GM23248 (cell line): ENCODE results near the gene STAP1. TPM values are rescaled to one million over a fixed set of nuclear protein-coding genes. Genes with fewer than 3 reads are reported as not detected.

Source experiments
- DNase-seq: peaks from one replicate; pipeline ENCODE4 v3.0.0-alpha.2; 2015
- H2AFZ ChIP-seq: fragments of 200-600 bp; sonication (generic); 2 replicates; pipeline ENCODE4 v1.6.1; 2016; ENCODE audit warnings: antibody characterized with exemption
- H3F3A ChIP-seq: fragments of 200-600 bp; sonication (generic); 2 replicates; pipeline ENCODE4 v1.6.1; 2016; ENCODE audit warnings: mild to moderate bottlenecking, antibody characterized with exemption, mixed run types; ENCODE audit not compliant: insufficient read depth
- H3K27ac ChIP-seq: fragments of 200-600 bp; sonication (generic); 2 replicates; pipeline ENCODE4 v1.5.1; 2016; ENCODE audit warnings: mild to moderate bottlenecking
- H3K27me3 ChIP-seq: fragments of 200-600 bp; sonication (generic); replicated peaks from 2 replicates; pipeline ENCODE4 v1.6.1; 2016; ENCODE audit warnings: mild to moderate bottlenecking; ENCODE audit not compliant: insufficient read depth
- H3K36me3 ChIP-seq: fragments of 200-600 bp; sonication (generic); 2 replicates; pipeline ENCODE4 v1.6.1; 2016; ENCODE audit warnings: low read depth, mild to moderate bottlenecking
- H3K4me1 ChIP-seq: fragments of 200-600 bp; sonication (generic); 2 replicates; pipeline ENCODE4 v1.6.1; 2016; ENCODE audit warnings: mild to moderate bottlenecking; ENCODE audit not compliant: insufficient read depth
- H3K4me2 ChIP-seq: fragments of 200-600 bp; sonication (generic); one replicate; pipeline ENCODE4 v1.6.1; 2016; ENCODE audit warnings: mild to moderate bottlenecking; ENCODE audit not compliant: unreplicated experiment
- H3K4me3 ChIP-seq: fragments of 200-600 bp; sonication (generic); 2 replicates; pipeline ENCODE4 v1.5.1; 2016; ENCODE audit warnings: mild to moderate bottlenecking
- H3K79me2 ChIP-seq: fragments of 200-600 bp; sonication (generic); 2 replicates; pipeline ENCODE4 v1.6.1; 2016; ENCODE audit warnings: mild to moderate bottlenecking; ENCODE audit not compliant: insufficient read depth
- H3K9ac ChIP-seq: fragments of 200-600 bp; sonication (generic); 2 replicates; pipeline ENCODE4 v1.6.1; 2016; ENCODE audit warnings: mild to moderate bottlenecking
- H3K9me2 ChIP-seq: fragments of 200-600 bp; sonication (generic); 2 replicates; pipeline ENCODE4 v1.6.1; 2016; ENCODE audit warnings: mixed run types, mild to moderate bottlenecking, moderate library complexity; ENCODE audit not compliant: insufficient read depth
- H3K9me3 ChIP-seq: fragments of 200-600 bp; sonication (generic); one replicate; pipeline ENCODE4 v1.6.1; 2017; ENCODE audit warnings: low read depth
- H4K20me1 ChIP-seq: fragments of 200-600 bp; sonication (generic); 2 replicates; pipeline ENCODE4 v1.6.0; 2016; ENCODE audit not compliant: insufficient read depth
- EZH2 ChIP-seq: fragments of 200-600 bp; sonication (generic); IDR thresholded peaks from 2 replicates; pipeline ENCODE4 v1.6.1; 2018; ENCODE audit warnings: antibody characterized with exemption, mild to moderate bottlenecking; ENCODE audit not compliant: insufficient read depth, poor library complexity, severe bottlenecking
- EZH2phosphoT487 ChIP-seq: fragments of 200-600 bp; sonication (generic); IDR thresholded peaks from 2 replicates; pipeline ENCODE4 v1.6.1; 2018; ENCODE audit warnings: antibody characterized with exemption, moderate library complexity, mild to moderate bottlenecking, low read depth; ENCODE audit not compliant: insufficient read depth
- WGBS, 2 experiments: methylation state at CpG; one replicate each; pipeline ENCODE4 v1.1.6; 2015 to 2017; ENCODE audit warnings: low lambda C conversion rate in 2 of 2, low coverage in 1 of 2; ENCODE audit errors: missing lambda C conversion rate in 2 of 2; 5-methylcytosine and 5-hydroxymethylcytosine counted together
- in situ Hi-C: fragments of 300-500 bp; cut with MboI; formaldehyde crosslinking; loops from 2 replicates; pipeline ENCODE4 v1.15.0; 2020
- polyA plus RNA-seq: library from polyadenylated mRNA; unstranded; fragments of >200 nt; fragmentation: Nextera tagmentation; extraction: Ambion mirVana; gene quantifications from 2 replicates; pipeline ENCODE4 v1.2.1, GENCODE V29; 2016
- small RNA-seq: library from RNA; depleted of rRNA; stranded (forward); fragments of <200 nt; gene quantifications from one replicate; pipeline ENCODE3, GENCODE V24; 2014; ENCODE audit warnings: low read depth, low replicate concordance
- total RNA-seq: library from RNA; depleted of rRNA; stranded (reverse); fragments of >200 nt; shearing (Covaris generic); gene quantifications from 2 replicates; pipeline ENCODE4 v1.2.3, GENCODE V29; 2014; rRNA removed

STAP1 gene
- total and polyA plus RNA-seq, 2 experiments from 2014 or later: not detected

DNA sequence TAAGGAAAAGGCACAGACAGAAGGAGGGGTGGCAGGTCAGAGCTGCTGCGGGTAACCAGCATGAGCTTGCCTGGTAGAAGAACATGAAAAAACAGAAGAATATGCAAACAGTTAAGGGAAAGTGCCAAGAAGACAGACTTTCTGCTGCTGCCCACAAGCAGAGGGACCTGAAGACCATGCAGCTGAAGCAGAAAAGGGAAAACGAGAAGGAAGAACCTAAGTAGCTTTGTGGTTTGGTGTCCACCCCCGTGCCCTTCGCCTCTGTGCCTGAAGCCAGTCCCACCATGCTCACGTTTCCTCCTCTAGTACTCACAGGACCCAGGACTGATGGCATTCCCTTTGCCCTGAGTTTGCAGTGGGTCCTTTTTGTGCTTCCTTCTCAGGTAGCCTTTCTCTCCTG, 79.6 kb downstream of the STAP1 start:
- no peaks in the 10 kb centered on the region for H3K79me2 ChIP-seq
- H3K9ac ChIP-seq: no peak overlapping the region
- no peaks in the 10 kb centered on the region for H3K27me3 ChIP-seq
- no peaks in the 10 kb centered on the region for H4K20me1 ChIP-seq
- DNase-seq: no peak
- TF ChIP-seq EZH2 (no peak), EZH2phosphoT487 (no peak)
- no peak overlapping the region for H3K27ac ChIP-seq
- H3K36me3 ChIP-seq: peaks cover 33% of the 10 kb centered on the region
- no peaks in the 10 kb centered on the region for H3K4me1 ChIP-seq
- no peak overlapping the region for H3K4me3 ChIP-seq
- in situ Hi-C loops: no loop called here
- H3K9me2 ChIP-seq: no peaks in the 10 kb centered on the region
- 88 to 92% methylated on average over 5 of the region's 5 CpGs for WGBS, 2 experiments
- no peak overlapping the region for H3K4me2 ChIP-seq
- no peak overlapping the region for H2AFZ ChIP-seq
- no peaks in the 10 kb centered on the region for H3K9me3 ChIP-seq
- no peaks in the 10 kb centered on the region for H3F3A ChIP-seq

DNA sequence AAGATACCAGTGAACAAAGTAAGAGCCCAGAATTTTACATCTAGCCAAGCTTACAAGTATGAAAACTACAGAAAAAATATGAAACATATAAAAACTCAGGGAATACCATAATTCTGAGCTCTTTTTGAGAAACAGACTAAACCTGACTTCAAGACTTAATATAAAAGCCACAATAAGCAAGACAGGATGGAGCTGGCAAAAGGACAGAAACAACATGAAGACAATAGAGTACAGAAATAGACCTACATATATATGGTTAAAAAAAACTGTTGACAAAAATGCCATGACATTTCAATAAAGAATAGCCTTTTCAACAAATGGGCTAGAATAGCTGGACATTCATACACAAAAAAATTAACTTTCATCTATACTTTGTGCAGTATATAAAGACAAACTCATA, 93.0 kb downstream of the STAP1 start:
- TF ChIP-seq EZH2: no peak
- no peak for TF ChIP-seq EZH2phosphoT487
- Histone ChIP-seq H2AFZ (no peak overlapping the region), H3K9me2 (no peaks in the 10 kb centered on the region), H4K20me1 (no peaks in the 10 kb centered on the region; the same call in 1 of the 2 replicates), H3K9ac (no peak overlapping the region), H3K36me3 (peaks cover 10% of the 10 kb centered on the region; the same call in 1 of the 2 replicates), H3K9me3 (no peaks in the 10 kb centered on the region), H3K4me2 (no peak overlapping the region), H3K4me1 (no peaks in the 10 kb centered on the region), H3K79me2 (peaks cover 19% of the 10 kb centered on the region), H3F3A (no peaks in the 10 kb centered on the region), H3K27me3 (no peaks in the 10 kb centered on the region), H3K27ac (no peak overlapping the region), H3K4me3 (no peak overlapping the region)
- no peak for DNase-seq
- in situ Hi-C loops: no loop called here

Small RNAs within 50 kb of the gene (small RNA-seq; reads per million reads assigned to genes)
- gene AC096720.1: not detected

Other genes starting within 250 kb of the STAP1 start
- gene CENPC, start 13.2 kb upstream of the STAP1 start, total RNA-seq: 6.6 and 11.3 TPM in 2 replicates
- 8.4 and 10.1 TPM in 2 replicates for gene CENPC, start 13.2 kb upstream of the STAP1 start, polyA plus RNA-seq
- gene UBA6, start 142.4 kb downstream of the STAP1 start, total RNA-seq: 61.9 and 250 TPM in 2 replicates
- gene UBA6, start 142.4 kb downstream of the STAP1 start, polyA plus RNA-seq: 32.6 and 38.8 TPM in 2 replicates
- gene GNRHR, start 195.7 kb downstream of the STAP1 start, total RNA-seq: not detected in 2 replicates
- 0.08 TPM in 1 of 2 replicates, not detected in the other for gene GNRHR, start 195.7 kb downstream of the STAP1 start, polyA plus RNA-seq